Measurements from ENCODE around the gene DGKB. TPM values are rescaled to one million over a fixed set of nuclear protein-coding genes. Genes with fewer than 3 reads are reported as not detected.

Gene DGKB
- not detected for total RNA-seq

DNA sequence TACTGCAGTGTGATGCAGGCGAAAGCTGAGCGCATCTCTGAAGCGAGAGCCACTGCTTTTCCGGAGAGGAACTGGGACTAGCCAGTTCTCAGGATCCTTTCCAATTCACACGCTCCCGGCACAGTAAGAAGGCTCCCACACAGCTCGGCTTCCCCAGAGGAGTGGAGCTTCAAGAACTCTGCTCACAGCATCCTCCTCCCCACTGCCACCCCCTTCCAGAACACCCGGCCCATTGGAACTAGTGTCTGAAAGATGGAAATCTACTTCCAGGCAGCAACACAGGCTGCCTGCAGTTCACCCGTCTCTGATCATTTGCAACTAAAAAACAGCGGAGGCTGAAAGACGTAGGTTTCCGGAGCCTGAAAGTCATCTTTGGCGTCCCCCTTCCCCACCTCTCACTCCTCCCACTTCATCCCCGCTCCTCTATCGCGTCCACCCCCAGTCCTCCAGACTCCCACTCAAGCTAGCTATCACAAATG, at the start of gene DGKB:
DGKB (minus strand) TSS at position 163 of the 479 bp plus-strand sequence.
- POLR2A ChIA-PET, result no interaction called here
- H3K4me3 Mint-ChIP-seq, result no peak within 1 kb of the TSS
- H3K9me3 Mint-ChIP-seq, result no peaks in the 10 kb centered on the region
- H3K4me1 Mint-ChIP-seq, result no peaks in the 10 kb centered on the region
- ATAC-seq (ENCODE audit: low read depth) (no peak), DNase-seq (no peak)
- H3K36me3 Mint-ChIP-seq, result no peaks in the 10 kb centered on the region
- no peak within 1 kb of the TSS for H3K27ac Mint-ChIP-seq
- H3K27me3 Mint-ChIP-seq, result no peaks in the 10 kb centered on the region

DNA sequence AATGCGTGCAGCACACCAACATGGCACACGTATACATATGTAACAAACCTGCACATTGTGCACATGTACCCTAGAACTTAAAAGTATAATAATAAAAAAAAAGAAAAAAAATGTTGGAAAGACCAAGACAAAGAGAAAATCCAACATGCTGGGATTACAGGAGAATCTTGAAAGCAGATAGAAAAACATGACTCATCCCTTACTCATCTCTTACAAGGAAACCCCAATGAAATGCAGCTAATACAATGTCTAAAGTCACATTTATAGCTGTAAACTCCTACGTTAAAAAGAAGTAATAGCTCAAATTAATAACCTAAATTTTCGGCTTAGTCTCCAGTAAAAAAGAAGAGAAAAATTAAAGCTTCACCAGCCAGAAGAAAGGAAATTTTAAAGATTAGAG, 47.5 kb upstream of the DGKB start:
- DNase-seq, result no peak
- H3K36me3 Mint-ChIP-seq, result no peaks in the 10 kb centered on the region
- no peak overlapping the region for H3K4me3 Mint-ChIP-seq
- H3K27me3 Mint-ChIP-seq, result no peaks in the 10 kb centered on the region
- ATAC-seq (ENCODE audit: low read depth), result no peak
- H3K4me1 Mint-ChIP-seq, result no peaks in the 10 kb centered on the region
- no peak overlapping the region for H3K27ac Mint-ChIP-seq
- POLR2A ChIA-PET, result no interaction called here
- no peaks in the 10 kb centered on the region for H3K9me3 Mint-ChIP-seq

DNA sequence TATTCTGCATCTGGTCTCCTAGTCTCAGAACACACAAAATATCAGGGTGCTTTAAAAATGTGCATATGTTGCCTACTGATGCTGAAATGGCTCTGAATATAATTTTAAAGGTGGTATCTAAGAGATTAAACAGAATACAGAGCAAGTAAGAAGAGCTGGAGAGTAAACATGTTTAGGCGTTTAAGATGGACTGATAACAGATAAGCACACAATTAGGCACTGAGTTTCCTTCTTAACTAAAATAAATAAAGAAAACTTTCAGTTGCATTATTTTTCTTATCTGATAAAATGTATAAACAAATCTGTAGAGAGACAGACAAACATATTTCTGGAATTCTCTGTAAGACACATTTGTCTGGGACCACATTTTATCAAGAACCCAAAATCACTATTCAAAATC, 35.6 kb upstream of the DGKB start:
- H3K4me3 Mint-ChIP-seq, result no peak overlapping the region
- H3K36me3 Mint-ChIP-seq, result no peaks in the 10 kb centered on the region
- ATAC-seq (ENCODE audit: low read depth) (no peak), DNase-seq (no peak)
- no peaks in the 10 kb centered on the region for H3K4me1 Mint-ChIP-seq
- no peaks in the 10 kb centered on the region for H3K9me3 Mint-ChIP-seq
- H3K27ac Mint-ChIP-seq, result no peak overlapping the region
- POLR2A ChIA-PET, result no interaction called here
- no peaks in the 10 kb centered on the region for H3K27me3 Mint-ChIP-seq

DNA sequence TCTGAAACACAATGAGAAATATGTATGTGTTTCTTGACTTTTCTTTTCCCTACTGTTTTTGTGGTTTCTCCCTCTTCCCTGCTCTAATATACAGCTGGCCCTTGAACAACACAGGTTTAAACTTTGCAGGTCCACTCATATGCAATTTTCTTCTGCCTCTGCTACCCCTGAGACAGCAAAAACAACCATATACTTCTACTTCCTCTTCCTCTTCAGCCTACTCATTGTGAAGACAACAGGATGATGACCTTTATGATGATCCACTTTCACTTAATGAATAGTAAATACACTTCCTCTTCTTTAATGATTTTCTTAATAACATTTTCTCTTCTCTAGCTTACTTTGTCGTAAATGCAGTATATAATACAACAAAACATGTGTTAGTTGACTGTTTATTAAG, 35.0 kb upstream of the DGKB start:
- POLR2A ChIA-PET, result no interaction called here
- Mint-ChIP-seq H3K27me3 (no peaks in the 10 kb centered on the region), H3K27ac (no peak overlapping the region), H3K9me3 (no peaks in the 10 kb centered on the region), H3K36me3 (no peaks in the 10 kb centered on the region), H3K4me1 (no peaks in the 10 kb centered on the region), H3K4me3 (no peak overlapping the region)
- no peak for ATAC-seq (ENCODE audit: low read depth)
- DNase-seq, result no peak

DNA sequence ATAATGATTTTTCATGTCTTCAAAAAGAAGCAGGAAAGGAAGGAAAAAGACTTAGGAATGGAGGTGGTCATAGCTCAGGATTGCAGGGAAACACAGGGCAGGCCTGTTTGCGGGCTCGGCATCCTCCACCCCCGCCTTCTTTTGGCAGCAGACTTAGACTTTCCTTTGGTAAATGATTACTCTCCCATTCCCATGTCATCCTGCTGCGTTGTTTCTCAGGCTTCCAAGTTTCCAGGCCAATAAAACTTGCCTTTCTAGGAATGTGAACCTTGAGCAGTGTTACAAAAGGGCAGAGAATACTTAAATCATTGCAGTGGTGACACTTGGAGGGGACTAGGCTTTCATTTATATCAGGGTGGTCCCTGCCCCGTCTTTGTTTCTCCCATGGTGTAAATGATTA, 34.0 kb upstream of the DGKB start:
- H3K27me3 Mint-ChIP-seq, result no peaks in the 10 kb centered on the region
- no peaks in the 10 kb centered on the region for H3K36me3 Mint-ChIP-seq
- ATAC-seq (ENCODE audit: low read depth), result no peak
- H3K9me3 Mint-ChIP-seq, result peaks cover 2% of the 10 kb centered on the region
- no peaks in the 10 kb centered on the region for H3K4me1 Mint-ChIP-seq
- no peak overlapping the region for H3K4me3 Mint-ChIP-seq
- POLR2A ChIA-PET, result no interaction called here
- H3K27ac Mint-ChIP-seq, result no peak overlapping the region
- no peak for DNase-seq

DNA sequence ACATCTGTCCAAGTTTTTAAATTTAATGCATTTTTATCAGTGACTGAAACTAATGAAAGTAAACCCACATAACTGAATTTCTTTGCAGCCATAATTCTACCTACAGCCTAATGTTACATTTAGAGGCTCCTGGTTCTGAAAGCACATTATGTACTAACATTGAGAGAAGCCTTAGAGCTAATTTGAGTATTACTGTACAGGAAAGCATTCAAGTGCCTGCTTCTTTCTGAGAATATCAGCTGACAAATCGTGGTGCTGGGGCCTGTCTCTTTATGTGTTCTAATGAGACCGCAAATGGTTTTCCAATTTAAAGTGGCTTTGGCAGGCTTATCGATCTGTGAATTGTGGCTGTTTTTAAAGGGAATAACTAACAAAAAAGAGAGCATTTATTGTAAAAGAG, 32.3 kb upstream of the DGKB start:
- Mint-ChIP-seq H3K27ac (no peak overlapping the region), H3K9me3 (peaks cover 2% of the 10 kb centered on the region)

DNA sequence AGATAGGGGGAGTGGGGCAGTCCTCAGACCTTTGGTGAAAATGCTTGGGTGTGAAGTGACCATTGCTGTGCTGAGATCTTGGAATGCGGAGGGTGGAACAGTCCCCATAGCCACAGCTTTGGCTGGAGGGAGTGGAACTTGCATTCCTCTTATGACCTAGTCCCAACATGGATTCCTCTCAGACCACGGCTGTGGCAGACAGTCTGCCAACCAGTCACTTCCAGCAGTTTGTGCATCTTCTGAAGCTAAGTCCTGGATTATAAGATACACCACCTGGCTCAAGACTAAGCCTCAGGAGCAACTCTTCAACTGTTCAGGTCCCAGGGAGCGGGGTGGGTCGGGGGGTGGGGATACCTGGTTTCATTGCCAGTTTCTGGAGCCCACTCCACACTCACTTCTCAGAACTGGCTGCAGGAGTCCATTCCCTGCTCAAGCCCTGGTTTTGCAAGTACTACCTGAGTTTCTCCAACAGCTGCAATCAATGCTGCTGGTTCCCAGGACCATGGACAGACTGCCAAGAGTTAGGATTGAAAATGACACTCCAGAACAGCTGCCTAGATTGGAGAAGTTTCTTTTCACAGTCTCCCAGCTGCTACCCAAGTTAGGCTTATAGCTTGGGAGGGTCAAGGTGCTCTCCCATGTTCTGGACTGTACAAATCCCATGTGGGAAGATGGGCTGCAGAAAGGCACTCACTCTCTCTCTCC, 29.1 kb upstream of the DGKB start:
- no peak for DNase-seq
- Mint-ChIP-seq H3K27ac (no peak overlapping the region), H3K9me3 (peaks cover 2% of the 10 kb centered on the region), H3K27me3 (no peaks in the 10 kb centered on the region), H3K36me3 (no peaks in the 10 kb centered on the region), H3K4me1 (no peaks in the 10 kb centered on the region), H3K4me3 (no peak overlapping the region)
- POLR2A ChIA-PET, result no interaction called here
- ATAC-seq (ENCODE audit: low read depth), result no peak

More for the DNA sequence above, 32.3 kb upstream of the DGKB start:
- no peaks in the 10 kb centered on the region for H3K4me1 Mint-ChIP-seq
- H3K4me3 Mint-ChIP-seq, result no peak overlapping the region
- H3K27me3 Mint-ChIP-seq, result no peaks in the 10 kb centered on the region
- ATAC-seq (ENCODE audit: low read depth) (no peak), DNase-seq (no peak)
- no peaks in the 10 kb centered on the region for H3K36me3 Mint-ChIP-seq
- POLR2A ChIA-PET, result no interaction called here

DNA sequence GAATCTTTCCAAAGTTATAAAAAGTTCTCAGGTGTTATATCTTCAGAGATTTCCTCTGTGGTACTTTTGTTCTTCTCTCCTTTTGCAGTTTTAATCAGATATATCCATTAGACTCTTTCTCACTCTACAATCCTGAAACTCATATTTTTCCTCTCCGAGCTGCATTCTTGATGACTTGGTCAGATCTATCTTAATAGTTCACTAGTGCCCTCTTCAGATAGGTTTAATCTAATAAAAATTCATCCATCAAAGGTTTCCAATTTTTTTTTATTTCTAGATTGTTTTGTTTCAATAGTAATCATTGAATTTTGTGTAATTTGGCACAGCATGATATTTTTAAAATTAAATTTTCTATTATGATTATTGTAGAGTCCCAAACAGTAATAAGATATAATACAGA, 21.8 kb upstream of the DGKB start:
- H3K9me3 Mint-ChIP-seq, result peaks cover 3% of the 10 kb centered on the region
- ATAC-seq (ENCODE audit: low read depth) (no peak), DNase-seq (no peak)
- no peaks in the 10 kb centered on the region for H3K36me3 Mint-ChIP-seq
- no peaks in the 10 kb centered on the region for H3K27me3 Mint-ChIP-seq
- POLR2A ChIA-PET, result no interaction called here
- H3K4me3 Mint-ChIP-seq, result no peak overlapping the region
- H3K27ac Mint-ChIP-seq, result no peak overlapping the region
- H3K4me1 Mint-ChIP-seq, result no peaks in the 10 kb centered on the region

DNA sequence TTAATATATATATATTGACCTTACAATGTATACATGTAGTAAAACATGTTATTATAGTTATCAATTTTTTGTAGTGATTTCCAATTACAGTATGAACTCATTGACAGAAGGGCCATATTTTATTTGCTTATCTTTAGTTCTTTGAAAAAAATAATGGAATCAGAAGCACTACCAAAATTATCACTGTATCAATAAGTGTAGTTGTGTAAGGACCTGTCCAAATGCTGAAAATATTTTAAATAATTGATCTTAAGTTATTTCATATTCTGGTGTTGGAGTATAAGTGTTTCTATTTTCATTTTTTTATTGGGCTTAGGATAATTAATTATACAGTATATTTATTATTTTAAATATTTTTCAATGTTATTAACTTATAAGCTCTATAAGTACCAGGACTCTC, 8.5 kb upstream of the DGKB start:
- H3K27me3 Mint-ChIP-seq, result no peaks in the 10 kb centered on the region
- no peak for ATAC-seq (ENCODE audit: low read depth)
- POLR2A ChIA-PET, result no interaction called here
- H3K4me3 Mint-ChIP-seq, result no peak overlapping the region
- H3K27ac Mint-ChIP-seq, result no peak overlapping the region
- DNase-seq, result no peak
- no peaks in the 10 kb centered on the region for H3K4me1 Mint-ChIP-seq
- H3K36me3 Mint-ChIP-seq, result no peaks in the 10 kb centered on the region
- H3K9me3 Mint-ChIP-seq, result peaks cover 3% of the 10 kb centered on the region

DNA sequence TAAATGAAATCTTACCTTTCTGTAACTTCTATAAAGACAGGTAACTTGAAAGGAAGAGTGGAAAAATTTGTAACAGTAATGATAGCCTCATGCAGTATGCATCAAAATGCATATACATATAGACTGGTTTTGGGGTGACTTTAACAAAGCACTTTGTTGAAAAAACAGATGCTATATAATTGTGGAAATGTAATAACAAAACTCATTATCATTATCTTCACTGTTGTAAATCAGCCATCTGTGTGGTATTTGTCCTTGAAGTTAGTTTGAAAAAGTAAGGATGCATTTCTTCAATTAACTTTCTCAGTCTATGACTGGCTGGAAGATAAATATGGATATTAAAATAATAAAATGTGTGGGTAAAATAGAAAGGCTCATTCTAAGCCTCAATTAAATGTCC, 6.1 kb upstream of the DGKB start:
- ATAC-seq (ENCODE audit: low read depth) (no peak), DNase-seq (no peak)
- H3K9me3 Mint-ChIP-seq, result peaks cover 2% of the 10 kb centered on the region
- H3K36me3 Mint-ChIP-seq, result no peaks in the 10 kb centered on the region
- no peak overlapping the region for H3K27ac Mint-ChIP-seq
- no peaks in the 10 kb centered on the region for H3K4me1 Mint-ChIP-seq
- no peaks in the 10 kb centered on the region for H3K27me3 Mint-ChIP-seq
- no peak overlapping the region for H3K4me3 Mint-ChIP-seq
- POLR2A ChIA-PET, result no interaction called here

DNA sequence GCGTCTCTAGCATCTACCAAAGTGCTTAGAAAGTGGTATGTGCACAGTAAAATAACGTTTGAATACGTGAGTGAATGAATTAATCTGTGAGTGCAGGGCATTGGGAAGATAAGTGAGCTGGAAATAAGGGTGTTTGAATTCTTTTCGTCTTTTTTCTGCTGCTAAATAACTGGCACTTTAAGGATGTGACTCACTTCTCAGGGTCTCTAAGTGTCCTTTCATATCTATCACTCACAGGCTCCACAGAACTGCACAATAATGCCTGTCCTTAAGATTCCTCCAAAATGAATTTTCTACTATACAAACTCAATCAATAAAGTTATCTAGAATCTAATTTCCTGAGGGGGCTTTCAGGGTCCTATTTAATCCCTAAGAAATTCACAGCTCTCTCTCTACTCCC, 3.2 kb upstream of the DGKB start:
- Mint-ChIP-seq H3K27ac (no peak overlapping the region), H3K4me3 (no peak overlapping the region), H3K27me3 (no peaks in the 10 kb centered on the region), H3K4me1 (no peaks in the 10 kb centered on the region), H3K9me3 (no peaks in the 10 kb centered on the region), H3K36me3 (no peaks in the 10 kb centered on the region)
- POLR2A ChIA-PET, result no interaction called here
- DNase-seq (no peak), ATAC-seq (ENCODE audit: low read depth) (no peak)

DNA sequence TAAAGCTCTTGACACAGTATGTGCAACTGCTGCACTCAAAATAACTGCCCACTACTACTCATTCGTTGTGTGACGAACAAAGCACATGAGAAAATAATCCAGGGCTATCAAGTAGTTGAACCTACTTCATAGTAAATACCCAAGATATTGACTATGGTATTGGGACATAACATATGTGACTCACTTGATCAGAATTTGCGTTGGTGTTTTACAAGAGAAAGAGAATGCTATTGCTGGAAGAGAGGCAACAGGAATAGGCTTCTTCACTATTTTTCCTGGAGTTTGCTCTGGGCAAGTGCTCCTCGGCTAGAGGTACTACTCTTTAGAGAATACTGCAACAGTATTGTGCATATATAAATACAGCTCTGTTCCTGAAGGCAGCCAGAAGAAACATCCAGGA, 2.5 kb downstream of the DGKB start:
- POLR2A ChIA-PET, result no interaction called here
- H3K27ac Mint-ChIP-seq, result no peak overlapping the region
- H3K27me3 Mint-ChIP-seq, result no peaks in the 10 kb centered on the region
- H3K4me3 Mint-ChIP-seq, result no peak overlapping the region
- DNase-seq (no peak), ATAC-seq (ENCODE audit: low read depth) (no peak)
- H3K4me1 Mint-ChIP-seq, result no peaks in the 10 kb centered on the region
- no peaks in the 10 kb centered on the region for H3K36me3 Mint-ChIP-seq
- no peaks in the 10 kb centered on the region for H3K9me3 Mint-ChIP-seq

DNA sequence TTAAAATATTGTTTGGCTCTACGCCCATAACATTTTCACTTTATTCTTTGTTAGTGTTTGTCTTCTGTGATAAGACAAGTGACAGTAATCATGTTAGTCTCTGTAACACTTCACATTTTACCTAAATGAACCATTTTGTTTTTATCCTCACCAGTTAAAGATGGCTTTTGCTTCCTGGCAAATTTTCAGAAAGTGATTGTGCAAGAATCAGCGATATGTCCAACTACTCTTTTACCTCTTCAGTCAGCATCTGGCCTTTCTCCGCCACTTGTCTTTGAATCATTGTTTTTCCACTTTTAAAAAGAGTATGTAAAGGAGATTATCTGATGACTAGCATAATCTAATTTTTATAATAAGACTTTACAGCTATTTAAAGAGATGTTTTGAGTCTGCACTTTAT, 3.5 kb downstream of the DGKB start:
- no peak overlapping the region for H3K4me3 Mint-ChIP-seq
- no peak for ATAC-seq (ENCODE audit: low read depth)
- no peaks in the 10 kb centered on the region for H3K27me3 Mint-ChIP-seq
- H3K4me1 Mint-ChIP-seq, result no peaks in the 10 kb centered on the region
- H3K9me3 Mint-ChIP-seq, result no peaks in the 10 kb centered on the region
- H3K27ac Mint-ChIP-seq, result no peak overlapping the region
- DNase-seq, result no peak
- POLR2A ChIA-PET, result no interaction called here
- H3K36me3 Mint-ChIP-seq, result no peaks in the 10 kb centered on the region

DNA sequence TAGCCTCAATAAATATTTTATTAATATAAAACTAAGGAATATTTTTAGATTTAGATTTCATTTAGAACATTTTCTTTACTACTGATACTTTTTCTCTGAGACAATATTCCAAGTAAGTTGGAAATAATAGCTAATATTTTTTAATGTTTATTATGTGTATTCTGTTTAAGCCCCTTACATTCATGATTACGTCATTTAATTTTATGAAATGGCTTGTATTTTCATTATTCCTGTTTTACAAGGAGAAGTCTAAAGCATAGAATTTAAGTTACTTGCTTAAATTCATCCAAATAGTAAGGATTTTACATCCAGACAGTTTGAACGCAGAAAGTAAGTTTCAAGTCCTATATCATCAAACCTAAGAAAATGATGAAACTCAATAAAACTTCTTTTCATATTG, 6.1 kb downstream of the DGKB start:
- no peak for DNase-seq
- Mint-ChIP-seq H3K27me3 (no peaks in the 10 kb centered on the region), H3K36me3 (no peaks in the 10 kb centered on the region), H3K4me3 (no peak overlapping the region), H3K4me1 (no peaks in the 10 kb centered on the region), H3K27ac (no peak overlapping the region), H3K9me3 (peaks cover 1% of the 10 kb centered on the region)
- no peak for ATAC-seq (ENCODE audit: low read depth)
- POLR2A ChIA-PET, result no interaction called here

DNA sequence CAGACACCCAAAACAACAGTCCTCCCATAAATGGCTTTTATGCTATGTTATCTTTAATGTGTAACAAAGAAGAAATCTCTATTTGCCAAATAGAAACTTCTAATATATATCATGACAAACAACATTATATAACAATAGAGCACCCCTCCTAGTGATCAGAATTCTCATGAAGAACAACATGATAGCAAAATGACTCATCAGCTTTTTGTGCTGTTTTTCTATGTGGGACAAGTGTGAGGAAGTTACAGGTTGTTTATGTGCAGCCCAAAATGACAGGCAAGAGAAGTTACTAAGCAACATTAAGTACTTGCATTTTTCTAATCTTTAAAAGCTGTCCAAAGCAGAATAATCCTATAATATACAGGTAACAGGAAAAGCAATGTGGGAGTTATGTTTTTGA, 7.7 kb downstream of the DGKB start:
- Mint-ChIP-seq H3K4me3 (no peak overlapping the region), H3K36me3 (no peaks in the 10 kb centered on the region), H3K9me3 (peaks cover 3% of the 10 kb centered on the region), H3K27ac (no peak overlapping the region), H3K27me3 (no peaks in the 10 kb centered on the region), H3K4me1 (no peaks in the 10 kb centered on the region)
- no peak for DNase-seq
- POLR2A ChIA-PET, result no interaction called here
- ATAC-seq (ENCODE audit: low read depth), result no peak

All from activated naive CD8-positive, alpha-beta T cell treated with anti-CD3 and anti-CD28 coated beads, Interleukin-2, amount 10 ng/mL, durations not matched to agents 7 days and 5 days (primary cell).